ENCODE data around the gene ADCYAP1R1. TPM values are rescaled to one million over a fixed set of nuclear protein-coding genes. Genes with fewer than 3 reads are reported as not detected.

Gene ADCYAP1R1
- total RNA-seq, 6 experiments from 2014 or later: 0.03 TPM; not detected in 5

DNA sequence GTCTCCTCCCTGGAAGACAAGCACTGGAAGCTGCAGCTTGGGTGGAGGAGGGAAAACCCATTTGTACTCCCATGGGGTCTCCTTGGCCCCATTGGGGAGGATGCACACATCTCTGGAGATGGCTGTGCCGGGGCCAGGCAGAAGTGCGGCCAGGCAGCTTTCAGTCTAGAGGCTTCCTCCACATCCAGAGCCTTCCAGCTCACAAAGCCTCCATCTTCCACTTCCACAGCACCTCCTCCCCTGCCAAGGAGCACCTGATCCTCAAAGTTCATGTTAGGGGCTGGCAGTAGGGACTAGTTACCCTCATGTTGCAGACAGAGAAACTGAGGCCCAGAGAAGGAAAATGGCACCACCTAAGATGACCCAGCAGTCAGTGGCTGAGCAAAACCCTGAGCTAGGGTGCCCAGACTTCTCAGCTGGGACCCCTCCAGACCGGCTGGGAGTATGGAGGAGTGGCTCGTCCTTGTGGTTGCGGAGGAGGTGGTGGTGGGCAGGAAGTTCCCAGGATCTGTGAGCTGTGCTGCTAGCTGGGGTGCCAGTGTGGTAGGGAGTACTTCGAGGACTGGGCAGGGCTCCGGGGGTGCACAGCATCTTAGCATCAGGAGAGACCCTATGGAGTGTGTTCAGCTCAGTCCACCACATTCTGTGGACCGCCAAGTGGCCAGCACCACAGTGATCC is 44.2 kb downstream of the ADCYAP1R1 start:
- TF ChIP-seq, protein P1, sequence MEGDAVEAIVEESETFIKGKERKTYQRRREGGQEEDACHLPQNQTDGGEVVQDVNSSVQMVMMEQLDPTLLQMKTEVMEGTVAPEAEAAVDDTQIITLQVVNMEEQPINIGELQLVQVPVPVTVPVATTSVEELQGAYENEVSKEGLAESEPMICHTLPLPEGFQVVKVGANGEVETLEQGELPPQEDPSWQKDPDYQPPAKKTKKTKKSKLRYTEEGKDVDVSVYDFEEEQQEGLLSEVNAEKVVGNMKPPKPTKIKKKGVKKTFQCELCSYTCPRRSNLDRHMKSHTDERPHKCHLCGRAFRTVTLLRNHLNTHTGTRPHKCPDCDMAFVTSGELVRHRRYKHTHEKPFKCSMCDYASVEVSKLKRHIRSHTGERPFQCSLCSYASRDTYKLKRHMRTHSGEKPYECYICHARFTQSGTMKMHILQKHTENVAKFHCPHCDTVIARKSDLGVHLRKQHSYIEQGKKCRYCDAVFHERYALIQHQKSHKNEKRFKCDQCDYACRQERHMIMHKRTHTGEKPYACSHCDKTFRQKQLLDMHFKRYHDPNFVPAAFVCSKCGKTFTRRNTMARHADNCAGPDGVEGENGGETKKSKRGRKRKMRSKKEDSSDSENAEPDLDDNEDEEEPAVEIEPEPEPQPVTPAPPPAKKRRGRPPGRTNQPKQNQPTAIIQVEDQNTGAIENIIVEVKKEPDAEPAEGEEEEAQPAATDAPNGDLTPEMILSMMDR (IDR thresholded peaks at IDR 0.05): no peak
- Mint-ChIP-seq H3K4me3 (no peak overlapping the region), H3K27ac (no peak overlapping the region), H3K27me3 (ENCODE audit: insufficient read depth) (peaks cover 6% of the 10 kb centered on the region; the same call in 1 of the 2 replicates), H3K36me3 (ENCODE audit: low read depth) (no peaks in the 10 kb centered on the region), H3K9me3 (no peaks in the 10 kb centered on the region), H3K4me1 (ENCODE audit: low read depth) (peaks cover 10% of the 10 kb centered on the region)
- no peak for DNase-seq

DNA sequence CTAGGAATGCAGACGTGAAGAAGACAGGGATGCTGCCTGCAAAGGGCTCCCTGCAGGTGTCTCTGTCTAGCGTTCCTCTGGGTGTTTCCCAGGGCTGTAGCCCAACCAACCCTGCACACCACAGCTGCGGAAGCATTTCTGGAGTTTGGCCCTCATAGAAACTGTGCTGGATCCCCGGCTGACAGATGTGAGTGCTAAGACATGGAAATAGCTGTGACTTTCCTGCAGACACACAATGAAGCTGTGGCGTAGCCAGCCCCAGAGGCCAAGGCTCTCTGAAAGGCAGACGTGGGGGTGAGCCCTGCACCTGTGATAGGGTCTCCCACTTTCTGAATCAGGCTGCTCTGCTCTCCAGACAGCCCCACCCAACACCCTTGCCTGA is 44.8 kb downstream of the ADCYAP1R1 start:
- DNase-seq: no peak
- TF ChIP-seq, protein P1 (IDR thresholded peaks at IDR 0.05): no peak
- H3K4me1 Mint-ChIP-seq (ENCODE audit: low read depth): peaks cover 10% of the 10 kb centered on the region
- no peaks in the 10 kb centered on the region for H3K9me3 Mint-ChIP-seq
- H3K36me3 Mint-ChIP-seq (ENCODE audit: low read depth): no peaks in the 10 kb centered on the region
- H3K4me3 Mint-ChIP-seq: no peak overlapping the region
- peaks cover 6% of the 10 kb centered on the region; the same call in 1 of the 2 replicates for H3K27me3 Mint-ChIP-seq (ENCODE audit: insufficient read depth)
- H3K27ac Mint-ChIP-seq: no peak overlapping the region

DNA sequence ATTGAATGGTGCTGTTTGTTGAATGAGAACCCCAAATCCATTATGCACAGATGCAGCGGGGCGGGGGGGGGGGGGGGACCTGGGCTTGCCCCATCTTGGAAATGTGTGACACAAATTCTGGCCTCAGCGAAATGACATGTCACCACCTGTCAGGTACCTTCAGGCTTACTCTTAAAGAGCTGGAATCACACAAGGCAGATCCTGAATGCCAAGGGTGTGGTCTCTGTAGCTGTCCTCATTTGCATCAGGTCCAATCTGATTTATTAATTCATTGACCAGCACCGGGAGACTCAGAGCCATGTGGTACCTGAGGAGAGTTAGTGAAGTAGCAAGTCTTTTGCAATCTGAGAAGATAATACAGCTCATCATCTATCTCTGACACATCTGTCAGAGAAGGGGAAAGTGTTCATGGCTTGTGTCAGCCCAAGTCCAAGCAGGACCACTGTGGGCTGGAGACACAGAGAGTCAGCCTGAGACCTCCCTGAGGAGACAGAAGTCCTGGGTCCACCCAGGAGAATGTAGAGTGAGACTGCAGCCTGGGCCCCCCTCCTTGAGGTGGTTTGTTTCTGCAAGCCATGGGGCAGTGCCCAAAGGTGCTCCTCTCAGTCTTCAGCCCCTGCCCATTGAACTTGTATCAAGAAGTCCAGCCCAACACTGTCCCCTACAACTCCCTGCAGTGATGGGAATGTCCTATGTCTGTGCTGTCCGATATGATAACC is 46.7 kb downstream of the ADCYAP1R1 start:
- Mint-ChIP-seq H3K4me1 (ENCODE audit: low read depth) (peaks cover 10% of the 10 kb centered on the region), H3K9me3 (no peaks in the 10 kb centered on the region), H3K4me3 (no peak overlapping the region), H3K36me3 (ENCODE audit: low read depth) (no peaks in the 10 kb centered on the region), H3K27ac (no peak overlapping the region), H3K27me3 (ENCODE audit: insufficient read depth) (peaks cover 5% of the 10 kb centered on the region)
- DNase-seq: no peak
- TF ChIP-seq, protein P1 (IDR thresholded peaks at IDR 0.05): no peak

DNA sequence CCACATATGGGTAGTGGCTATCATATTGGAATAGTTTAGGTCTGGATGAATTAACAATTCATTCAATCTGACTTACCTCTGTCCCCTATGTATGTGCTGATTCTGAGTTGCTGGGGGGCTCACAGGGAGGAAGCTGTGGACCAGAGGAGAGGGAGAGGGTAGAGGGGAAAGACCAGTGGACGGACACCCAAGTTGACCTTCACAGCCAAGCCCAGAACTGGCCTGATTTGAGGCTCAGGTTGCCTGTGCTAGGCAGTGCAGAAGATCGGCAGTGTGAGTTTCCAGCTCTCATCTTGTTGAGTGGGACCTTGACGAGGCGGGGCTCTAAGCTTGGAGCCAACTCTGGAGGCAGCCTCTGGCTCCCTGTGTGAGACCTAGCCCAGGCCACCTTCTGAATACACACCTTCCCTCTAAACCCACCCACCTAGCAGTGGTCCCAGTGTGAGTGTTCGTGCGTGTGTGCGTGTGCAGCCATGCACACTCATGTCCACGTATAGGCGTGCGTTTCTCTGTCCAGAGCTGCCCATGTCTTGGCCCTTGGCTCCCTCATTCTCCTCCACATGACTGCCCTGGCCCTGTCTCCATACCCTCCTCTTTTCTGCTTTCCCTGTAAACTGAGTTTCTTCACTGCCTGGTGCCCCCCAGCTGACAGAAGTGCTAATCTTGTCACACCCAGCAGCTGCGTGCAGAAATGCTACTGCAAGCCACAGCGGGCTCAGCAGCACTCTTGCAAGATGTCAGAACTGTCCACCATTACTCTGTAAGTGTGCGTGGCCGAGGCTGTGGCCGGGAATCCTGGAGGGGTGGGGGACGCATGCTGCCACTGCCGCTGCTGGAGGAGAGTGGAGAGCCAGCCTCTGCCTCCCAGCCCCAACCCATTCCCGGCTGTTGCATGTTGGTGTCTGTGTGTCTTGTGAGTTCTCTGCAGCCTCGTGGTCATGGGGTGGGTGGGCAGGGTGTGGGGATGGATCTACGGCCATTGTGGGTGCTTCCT is 47.6 kb downstream of the ADCYAP1R1 start:
- Mint-ChIP-seq H3K36me3 (ENCODE audit: low read depth) (no peaks in the 10 kb centered on the region), H3K4me3 (no peak overlapping the region), H3K27ac (no peak overlapping the region), H3K9me3 (no peaks in the 10 kb centered on the region), H3K4me1 (ENCODE audit: low read depth) (peaks cover 10% of the 10 kb centered on the region), H3K27me3 (ENCODE audit: insufficient read depth) (peaks cover 12% of the 10 kb centered on the region)
- DNase-seq: no peak
- TF ChIP-seq, protein P1 (IDR thresholded peaks at IDR 0.05): no peak

DNA sequence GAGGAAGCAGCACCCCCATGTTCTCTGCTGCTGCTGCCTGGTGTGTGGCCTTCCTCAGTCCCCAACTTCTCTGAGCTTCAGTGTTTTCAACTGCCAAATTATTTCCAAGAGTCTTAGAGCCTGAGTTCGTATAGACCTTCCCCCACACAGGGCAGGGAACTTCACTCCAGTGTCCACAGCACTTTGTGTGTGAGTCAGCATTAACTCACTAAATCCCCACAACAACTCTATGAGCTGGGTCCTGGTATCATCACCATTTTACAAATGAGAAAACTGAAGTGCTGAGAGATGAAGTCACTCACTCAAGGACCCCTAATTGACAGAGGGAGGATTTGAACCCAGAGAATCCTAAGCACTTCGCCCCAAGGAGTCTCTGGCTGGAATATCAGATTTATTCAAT is 48.3 kb downstream of the ADCYAP1R1 start:
- TF ChIP-seq, protein P1 (IDR thresholded peaks at IDR 0.05): no peak
- Mint-ChIP-seq H3K36me3 (ENCODE audit: low read depth) (no peaks in the 10 kb centered on the region), H3K4me1 (ENCODE audit: low read depth) (peaks cover 10% of the 10 kb centered on the region), H3K9me3 (no peaks in the 10 kb centered on the region), H3K4me3 (no peak overlapping the region), H3K27me3 (ENCODE audit: insufficient read depth) (peaks cover 15% of the 10 kb centered on the region), H3K27ac (no peak overlapping the region)
- peak; percentile 33 for DNase-seq

Measured in HFFc6 (cell line).